Measurements from ENCODE around the gene NDUFS2. TPM values are rescaled to one million over a fixed set of nuclear protein-coding genes. Genes with fewer than 3 reads are reported as not detected.
A peak's percentile ranks its signal among the peaks of the same experiment; 100 is the strongest.

The NDUFS2 gene
- polyA plus RNA-seq, 1 experiment = 129 TPM

- peaks cover 20% of the 10 kb centered on the region for H3K36me3 ChIP-seq (ENCODE audit: control insufficient read depth, insufficient read depth, low read length)
- no peaks in the 10 kb centered on the region for H3K27me3 ChIP-seq (ENCODE audit: control insufficient read depth, insufficient read depth, low read length)
- H3K4me3 ChIP-seq (ENCODE audit: low read depth, low read length) = no peak overlapping the region
- ChIA-PET POLR2A (no interaction called here), CTCF (no interaction called here)
- DNase-seq (ENCODE audit: low read depth) = no peak
- no peak for TF ChIP-seq CTCF (IDR thresholded peaks at IDR 0.05; ENCODE audit: insufficient read depth, low read depth, low read length)
These were observed 30.5 kb upstream of the NDUFS2 start for GRCh38 chr1:161171696-161172095.

- Histone ChIP-seq H3K36me3 (ENCODE audit: control insufficient read depth, insufficient read depth, low read length) (peaks cover 20% of the 10 kb centered on the region), H3K27me3 (ENCODE audit: control insufficient read depth, insufficient read depth, low read length) (no peaks in the 10 kb centered on the region), H3K4me3 (ENCODE audit: low read depth, low read length) (no peak overlapping the region)
- no peak for DNase-seq (ENCODE audit: low read depth)
- no peak for TF ChIP-seq CTCF (IDR thresholded peaks at IDR 0.05; ENCODE audit: insufficient read depth, low read depth, low read length)
- ChIA-PET POLR2A (no interaction called here), CTCF (interaction anchor here (0.6 kb wide), 1 partner anchor 9 kb away, joined by 3 read pairs; no protein-coding TSS in a partner anchor)
These were observed 29.8 kb upstream of the NDUFS2 start for GRCh38 chr1:161172349-161172748.

- H3K36me3 ChIP-seq (ENCODE audit: control insufficient read depth, insufficient read depth, low read length) = peaks cover 20% of the 10 kb centered on the region
- no peak overlapping the region for H3K4me3 ChIP-seq (ENCODE audit: low read depth, low read length)
- ChIA-PET CTCF (interaction anchor here (0.6 kb wide), 1 partner anchor 10 kb away, joined by 3 read pairs; no protein-coding TSS in a partner anchor), POLR2A (interaction anchor here (0.6 to 0.7 kb wide), 2 partner anchors 32 to 53 kb away, joined by 3 to 7 read pairs; no protein-coding TSS in a partner anchor)
- DNase-seq (ENCODE audit: low read depth) = peak; percentile 69
- no peaks in the 10 kb centered on the region for H3K27me3 ChIP-seq (ENCODE audit: control insufficient read depth, insufficient read depth, low read length)
- no peak for TF ChIP-seq CTCF (IDR thresholded peaks at IDR 0.05; ENCODE audit: insufficient read depth, low read depth, low read length)
These were observed 29.3 kb upstream of the NDUFS2 start for GRCh38 chr1:161172776-161173376.

- CTCF ChIA-PET = no interaction called here
- H3K36me3 ChIP-seq (ENCODE audit: control insufficient read depth, insufficient read depth, low read length) = peaks cover 20% of the 10 kb centered on the region
- no peak overlapping the region for H3K4me3 ChIP-seq (ENCODE audit: low read depth, low read length)
- no peak for TF ChIP-seq CTCF (IDR thresholded peaks at IDR 0.05; ENCODE audit: insufficient read depth, low read depth, low read length)
- DNase-seq (ENCODE audit: low read depth) = no peak
- POLR2A ChIA-PET = interaction anchor here (0.6 kb wide), 1 partner anchor 52 kb away, joined by 7 read pairs; no protein-coding TSS in a partner anchor
- no peaks in the 10 kb centered on the region for H3K27me3 ChIP-seq (ENCODE audit: control insufficient read depth, insufficient read depth, low read length)
These were observed 28.5 kb upstream of the NDUFS2 start for GRCh38 chr1:161173711-161174110.

- no peak for TF ChIP-seq CTCF (IDR thresholded peaks at IDR 0.05; ENCODE audit: insufficient read depth, low read depth, low read length)
- ChIA-PET POLR2A (no interaction called here), CTCF (no interaction called here)
- no peak for DNase-seq (ENCODE audit: low read depth)
- Histone ChIP-seq H3K4me3 (ENCODE audit: low read depth, low read length) (no peak overlapping the region), H3K36me3 (ENCODE audit: control insufficient read depth, insufficient read depth, low read length) (peaks cover 20% of the 10 kb centered on the region), H3K27me3 (ENCODE audit: control insufficient read depth, insufficient read depth, low read length) (no peaks in the 10 kb centered on the region)
These were observed 27.3 kb upstream of the NDUFS2 start for GRCh38 chr1:161174911-161175310.
